HG03095 (cell line): Measurements from ENCODE around the gene MIA3.
"Not testable (repeated sequence)": the region's sequence is repeated elsewhere in the genome, so short reads cannot be mapped to it uniquely, and the experiment has no call there.

Source experiments
- ATAC-seq: cut with Tn5 transposase; IDR thresholded peaks from one replicate; pipeline ENCODE4 v1.9.1; 2021; ENCODE audit warnings: moderate library complexity; ENCODE audit not compliant: unreplicated experiment

MIA3 gene

GRCh38 chr1:222618001-222618879, at the start of gene MIA3:
TSS of gene MIA3 (plus strand) at chr1:222618097. CDS start at chr1:222618111, 14 bp downstream.
- peak; percentile 60 for ATAC-seq

DNA sequence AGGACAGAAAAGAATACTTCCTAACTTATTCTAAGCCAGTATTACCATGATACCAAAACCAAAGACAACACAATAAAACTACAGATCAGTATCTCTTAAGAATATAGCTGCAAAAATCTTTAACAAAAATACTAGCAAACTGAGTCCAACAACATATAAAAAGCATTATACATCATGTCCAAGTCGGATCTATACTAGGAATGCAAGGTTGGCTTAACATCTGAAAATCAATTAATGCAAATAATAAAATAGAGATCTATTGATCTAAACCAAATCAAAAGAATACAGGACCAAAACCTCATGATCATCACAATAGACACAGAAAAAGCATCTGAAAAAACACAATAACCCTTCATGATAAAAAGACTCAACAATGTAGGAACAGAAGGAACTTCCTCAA, 47.1 kb upstream of the MIA3 start:
- no peak for ATAC-seq

- ATAC-seq, result no peak
Observed at GRCh38 chr1:222579316-222579715, 38.6 kb upstream of the MIA3 start.

DNA sequence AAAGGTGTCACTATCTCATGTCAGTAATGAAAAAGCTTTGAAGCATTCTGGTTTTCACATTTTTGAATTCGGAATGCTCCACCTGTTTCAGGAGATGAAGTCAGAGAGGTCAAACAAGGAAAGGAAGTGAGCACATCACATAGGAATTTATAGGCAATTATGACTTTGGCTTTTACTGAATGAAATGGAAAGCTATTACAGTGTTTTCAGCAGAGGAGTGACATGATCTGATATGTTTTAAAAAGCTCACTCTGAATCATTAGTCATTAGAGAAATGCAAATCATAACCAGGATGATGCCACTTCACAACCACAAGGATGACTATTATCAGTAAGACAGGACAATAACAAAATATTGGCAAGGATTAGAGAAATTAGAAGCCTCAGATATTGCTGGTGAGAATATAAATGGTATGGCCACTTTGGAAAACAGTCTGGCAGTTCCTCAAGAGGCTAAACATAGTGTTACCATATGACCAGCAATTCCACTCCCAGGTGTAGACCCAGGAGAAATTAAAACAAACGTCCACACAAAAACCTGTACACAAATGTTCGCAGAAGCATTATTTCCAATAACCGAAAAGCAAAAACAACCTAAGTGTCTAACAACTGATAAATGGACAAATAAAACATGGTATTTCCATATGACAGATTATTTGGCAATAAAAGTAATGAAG, 35.7 kb upstream of the MIA3 start:
- ATAC-seq, result no peak

- ATAC-seq, result peak; percentile 66
Observed at GRCh38 chr1:222583079-222583478, 34.8 kb upstream of the MIA3 start.

DNA sequence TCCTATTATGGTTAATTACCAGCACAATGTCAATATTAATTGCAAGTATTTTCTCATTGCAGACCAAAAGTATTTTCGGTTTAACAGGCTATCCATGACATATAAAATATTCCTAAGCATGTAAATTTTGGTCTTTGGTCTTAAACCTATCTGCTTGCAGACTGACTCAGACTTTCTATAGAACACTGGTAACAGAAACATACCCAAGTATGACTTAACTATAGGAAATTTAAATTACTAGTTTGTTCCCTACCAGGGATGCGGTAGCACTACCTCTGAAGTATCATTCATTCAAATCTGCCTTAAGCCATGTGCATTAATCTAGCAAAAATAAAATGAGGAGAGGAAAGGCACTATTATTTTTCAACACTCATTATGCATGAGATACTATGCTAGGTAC, 31.1 kb upstream of the MIA3 start:
- no peak for ATAC-seq

GRCh38 chr1:222588135-222588534, 29.8 kb upstream of the MIA3 start:
- no peak for ATAC-seq

DNA sequence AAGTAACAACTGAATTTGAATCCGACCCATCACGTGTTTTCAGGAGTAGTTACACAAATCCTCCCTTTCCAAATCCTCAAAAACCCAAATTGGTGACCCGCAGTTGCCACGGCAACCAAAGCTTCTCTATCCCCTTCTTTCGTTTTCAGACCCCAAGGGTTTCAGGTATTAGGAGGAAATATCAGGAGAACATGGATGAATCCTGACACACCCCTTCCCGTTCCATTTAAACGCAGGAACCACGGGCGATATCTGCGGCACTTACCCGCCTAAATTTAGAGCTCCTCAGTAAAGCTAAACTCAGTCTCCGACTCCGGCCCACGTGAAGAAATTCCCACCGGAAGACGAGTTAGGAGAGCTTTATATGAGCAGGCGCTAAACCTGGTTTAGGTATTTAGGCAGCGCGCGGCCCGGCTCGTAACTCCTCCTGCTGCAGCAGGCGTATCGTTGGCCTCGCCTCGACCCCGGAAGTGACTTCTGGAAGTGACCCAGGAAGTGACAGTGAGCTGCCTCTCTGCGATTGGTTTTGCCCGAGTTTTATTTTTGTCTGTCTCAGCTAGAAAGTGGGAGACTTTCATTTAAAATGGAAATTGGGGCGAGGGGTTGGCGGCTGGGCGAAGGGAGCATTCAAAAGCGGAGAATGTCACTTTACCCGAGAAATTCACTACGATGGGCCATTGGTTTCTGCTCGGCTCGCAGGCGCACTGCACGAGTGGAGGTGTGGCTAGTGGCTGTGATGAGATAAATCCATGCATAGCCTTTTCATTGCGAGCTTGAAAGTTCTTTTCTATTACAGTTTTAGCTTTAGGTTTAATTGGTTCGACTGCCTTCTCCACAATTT, 28.2 kb upstream of the MIA3 start, which contains the start of gene TAF1A:
TAF1A (minus strand) TSS at position 472 of the 841 bp plus-strand sequence.
- peak; percentile 99 for ATAC-seq

GRCh38 chr1:222592171-222592570, 25.7 kb upstream of the MIA3 start:
- no peak for ATAC-seq

DNA sequence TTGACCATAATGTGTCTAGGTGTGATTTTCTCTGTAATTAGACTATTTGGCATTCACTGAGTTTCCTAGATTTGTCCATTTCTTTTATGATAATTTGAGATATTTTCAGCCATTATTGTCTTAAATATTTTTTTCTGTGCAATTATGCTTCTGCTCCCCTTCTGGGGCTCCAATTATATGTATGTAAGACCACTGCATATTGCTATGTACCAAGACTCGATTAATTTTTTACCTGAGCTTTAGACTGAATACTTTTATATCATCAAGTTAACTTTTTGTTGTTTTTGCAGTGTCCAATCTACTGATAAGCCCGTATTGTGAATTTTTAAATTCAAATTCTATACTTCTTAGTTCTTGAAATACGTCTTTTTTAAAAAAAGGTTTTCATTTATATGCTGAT, 23.1 kb upstream of the MIA3 start:
- ATAC-seq, result no peak

DNA sequence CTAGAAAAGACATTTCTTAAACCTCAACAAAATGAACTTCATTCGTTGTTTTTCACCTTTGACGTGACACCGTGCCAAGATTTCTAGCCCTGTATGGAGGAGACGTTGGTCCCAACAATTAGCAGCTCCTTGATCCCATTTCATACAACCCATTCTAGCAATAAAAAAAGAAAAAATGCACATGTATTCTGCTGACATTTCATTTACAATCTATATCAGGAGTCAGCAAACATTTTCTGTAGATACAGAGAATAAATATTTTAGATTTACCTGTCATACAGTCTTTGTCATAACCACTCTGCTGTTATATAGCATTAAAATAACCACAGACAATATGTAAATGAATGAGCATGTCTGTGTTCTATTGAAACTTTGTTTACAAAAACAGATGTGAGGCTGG, 21.2 kb upstream of the MIA3 start:
- no peak for ATAC-seq

DNA sequence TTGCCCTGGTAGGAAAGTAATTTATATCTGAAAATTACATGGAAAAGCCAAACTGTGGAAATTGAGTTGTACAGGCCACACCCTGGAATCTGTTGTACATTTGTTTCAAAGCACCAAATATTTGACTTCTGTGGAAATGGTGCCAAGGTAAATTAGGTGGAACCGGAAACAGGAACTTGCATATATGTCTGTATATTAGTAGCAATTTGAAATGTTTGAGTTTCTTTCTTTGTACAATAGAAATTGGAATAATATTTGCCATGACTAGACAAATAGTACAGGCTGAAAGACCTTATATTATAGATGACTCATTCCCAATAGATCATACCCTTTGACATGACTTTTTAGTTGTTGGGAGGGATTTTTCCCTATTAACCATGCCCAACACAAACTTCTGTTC, 17.6 kb upstream of the MIA3 start:
- ATAC-seq, result no peak

DNA sequence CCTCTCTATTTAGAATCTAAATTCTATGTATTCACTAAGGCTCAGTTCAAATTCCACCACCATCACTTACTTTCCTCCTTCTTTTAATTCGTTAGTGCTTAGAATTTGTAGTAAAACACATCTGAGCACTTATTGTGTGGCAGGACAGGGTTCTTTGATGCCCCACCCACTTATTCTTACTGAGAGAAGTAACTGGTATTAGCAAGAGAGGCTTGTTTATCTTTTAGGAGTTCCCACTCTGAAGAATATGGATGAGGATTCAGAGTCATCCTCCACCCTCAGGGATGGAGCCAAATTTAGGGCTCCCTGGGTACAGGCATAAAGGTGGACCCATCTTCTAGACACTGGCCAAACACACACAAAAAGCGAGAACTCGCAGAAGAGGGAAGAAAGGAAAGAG, 16.6 kb upstream of the MIA3 start:
- ATAC-seq, result no peak

GRCh38 chr1:222606757-222607156, 11.1 kb upstream of the MIA3 start:
- ATAC-seq, result no peak

GRCh38 chr1:222609111-222609510, 8.8 kb upstream of the MIA3 start:
- ATAC-seq, result not testable (repeated sequence)

GRCh38 chr1:222610728-222611127, 7.2 kb upstream of the MIA3 start:
- no peak for ATAC-seq

GRCh38 chr1:222613627-222614026, 4.3 kb upstream of the MIA3 start:
- ATAC-seq, result no peak

DNA sequence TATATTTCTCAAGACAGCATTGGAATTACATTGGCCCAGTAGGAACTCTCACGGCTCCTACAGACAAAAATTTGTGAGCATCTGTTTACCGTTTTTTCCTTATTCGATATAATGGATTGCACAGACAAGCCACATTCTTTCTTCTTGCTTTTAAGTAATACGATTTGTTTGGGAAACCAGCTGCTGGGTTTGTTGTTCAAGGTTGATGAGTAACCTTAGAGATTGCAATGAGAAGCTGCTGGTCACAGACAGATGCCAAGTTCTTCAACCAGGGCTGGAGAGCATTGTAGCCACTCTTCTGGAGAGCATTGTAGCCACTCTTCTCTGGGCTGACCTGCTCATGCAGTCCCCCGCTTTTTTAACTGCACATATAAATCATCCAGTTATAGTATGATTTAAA, 1.4 kb upstream of the MIA3 start:
- no peak for ATAC-seq

DNA sequence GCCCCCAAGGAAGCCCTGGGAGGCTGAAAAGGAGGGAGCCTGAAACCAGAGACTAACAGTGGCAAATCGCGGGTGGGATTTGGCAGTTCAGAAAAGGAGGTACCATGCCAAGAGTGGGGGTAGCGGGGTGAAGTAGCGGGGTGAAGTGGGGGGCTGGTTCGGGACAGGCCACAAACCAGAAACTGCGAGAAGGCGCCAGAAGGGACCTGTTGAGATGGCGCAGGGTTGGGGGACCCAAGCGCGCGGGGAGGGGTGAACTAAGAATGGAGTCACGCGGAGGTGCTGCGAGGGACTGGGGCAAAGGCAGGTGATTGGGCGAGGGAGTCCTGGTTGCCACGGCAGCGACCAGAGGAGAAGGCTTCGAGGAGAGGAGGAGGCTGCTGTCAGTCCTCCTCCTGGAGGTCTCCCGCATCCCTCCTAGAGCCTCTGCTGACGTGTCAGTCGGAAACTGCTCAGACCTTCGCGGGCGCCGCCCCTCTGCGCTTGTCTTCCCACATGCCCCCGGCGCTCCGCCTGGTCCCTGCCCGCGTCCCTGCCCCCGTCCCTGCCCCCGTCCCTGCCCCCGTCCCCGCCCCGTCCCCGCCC, 438 bp upstream of the MIA3 start:
- peak; percentile 77 for ATAC-seq

DNA sequence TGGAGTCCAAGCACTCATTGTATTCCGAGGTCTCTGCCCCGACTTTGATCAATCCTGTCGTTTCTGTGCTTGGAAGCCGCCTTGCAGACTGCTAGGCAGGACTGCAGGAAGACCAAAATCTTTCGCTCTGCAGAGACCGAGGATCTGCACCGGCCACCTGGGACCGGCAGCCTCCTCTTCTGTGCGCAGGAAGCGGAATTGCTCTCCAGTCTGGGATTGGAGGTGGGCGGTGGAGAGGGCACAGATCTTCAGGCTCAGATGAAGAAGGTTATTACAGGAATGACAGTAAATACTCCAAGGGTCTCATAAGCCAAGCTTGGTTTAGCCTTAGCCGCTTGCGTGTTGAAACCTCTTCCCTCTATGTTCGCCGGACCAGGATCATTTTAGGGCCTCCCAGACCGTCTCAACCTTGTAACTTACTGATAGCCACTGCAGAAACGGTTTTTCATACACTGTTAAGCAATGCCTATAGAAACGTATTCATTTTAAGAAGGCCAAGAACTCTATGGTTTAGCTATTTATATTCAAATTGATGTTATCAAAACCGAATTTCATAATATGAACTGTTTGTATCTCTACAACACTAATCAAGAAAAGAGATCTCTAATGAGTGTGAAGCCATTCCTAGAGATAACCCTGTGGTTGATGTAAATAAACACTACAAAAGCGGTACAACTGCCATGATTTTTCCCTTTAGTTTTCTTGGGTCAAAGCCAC, 1.1 kb downstream of the MIA3 start:
- no peak for ATAC-seq
